Activated naive CD4-positive, alpha-beta T cell treated with anti-CD3 and anti-CD28 coated beads, Interleukin-2, amount 50 U/mL, for 72 hours (primary cell): Measurements from ENCODE around the gene SLC25A28. TPM values are rescaled to one million over a fixed set of nuclear protein-coding genes. Genes with fewer than 3 reads are reported as not detected.

ENCODE experiments used
- ATAC-seq, 2 donors: fragments of 150-1000 bp; cut with Tn5 transposase; 2 replicates each; pipeline ENCODE4 v1.10.0; 2021; ENCODE audit warnings: mild to moderate bottlenecking in 2 of 2, moderate library complexity in 2 of 2
- DNase-seq, 2 donors: peaks; one replicate each; pipeline ENCODE4 v3.0.0; 2021 to 2022; ENCODE audit warnings: low spot score in 2 of 2
- H3K27ac Mint-ChIP-seq, 2 donors: one replicate each; pipeline ENCODE4 v1.8.0; 2022; ENCODE audit warnings: mild to moderate bottlenecking in 2 of 2, mixed read lengths in 2 of 2
- H3K36me3 Mint-ChIP-seq, 2 donors: one replicate each; pipeline ENCODE4 v1.8.0; 2022; ENCODE audit warnings: mixed read lengths in 2 of 2
- H3K9me3 Mint-ChIP-seq, 2 donors: one replicate each; pipeline ENCODE4 v1.8.0; 2022; ENCODE audit warnings: mixed read lengths in 2 of 2
- total RNA-seq, 2 donors: library from RNA; stranded (reverse); gene quantifications; one replicate each; pipeline ENCODE4 v1.2.3, GENCODE V29; 2022

Gene SLC25A28
- 10 to 100 TPM; 68.6 to 75.0 TPM for total RNA-seq

DNA sequence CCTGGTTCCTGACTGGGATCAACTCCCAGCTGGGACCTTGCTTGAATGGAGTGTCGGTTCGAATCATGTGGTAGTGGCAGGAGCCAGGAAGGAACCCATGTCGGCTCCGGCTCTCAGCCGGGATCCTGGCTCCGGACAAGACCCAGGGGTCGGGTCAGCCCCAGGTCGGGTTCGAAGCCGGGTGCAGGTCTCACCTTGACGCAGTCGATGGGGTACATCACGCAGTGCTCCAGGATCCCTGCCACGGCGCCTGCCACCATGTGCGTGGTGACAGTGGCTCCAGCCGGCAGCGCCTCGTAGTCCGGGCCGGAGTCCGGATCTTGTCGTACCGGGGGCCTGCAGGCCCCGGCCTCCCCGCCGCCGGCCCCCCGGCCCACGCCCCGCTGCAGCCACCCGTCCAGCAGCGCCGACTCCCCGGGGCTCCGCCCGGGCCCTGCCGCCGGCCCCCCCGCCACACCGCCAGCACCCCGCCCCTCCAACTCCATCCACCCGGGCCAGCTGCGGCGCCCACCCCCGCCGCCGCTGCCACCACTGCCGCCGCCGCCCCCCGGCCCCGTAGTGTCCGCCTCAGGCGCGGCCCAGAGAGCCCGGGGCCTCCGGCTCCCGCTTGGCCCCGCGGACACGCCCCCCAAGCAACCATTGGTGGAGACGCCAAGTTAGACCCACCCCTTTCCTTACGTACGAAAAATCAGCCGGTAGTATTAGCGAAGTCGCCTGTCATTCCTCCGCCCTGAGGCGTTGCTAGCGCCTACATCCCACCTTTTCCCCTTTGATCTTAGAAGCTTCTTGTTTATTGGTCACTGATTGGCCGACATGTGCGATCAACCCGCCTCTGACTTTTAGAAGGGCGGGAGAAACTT lies at the start of gene SLC25A28:
Gene SLC25A28 (minus strand): TSS at position 589 of the 860 bp plus-strand sequence. CDS start 104 bp downstream, at position 485.
- H3K27ac Mint-ChIP-seq, result peak within 1 kb of the TSS; percentile 81 to 95
- H3K9me3 Mint-ChIP-seq, result no peaks in the 10 kb centered on the region
- H3K36me3 Mint-ChIP-seq, result peaks cover 12 to 19% of the 10 kb centered on the region in 2 donors
- ATAC-seq (peak; percentile 81), DNase-seq (peak; percentile 90 to 95)

DNA sequence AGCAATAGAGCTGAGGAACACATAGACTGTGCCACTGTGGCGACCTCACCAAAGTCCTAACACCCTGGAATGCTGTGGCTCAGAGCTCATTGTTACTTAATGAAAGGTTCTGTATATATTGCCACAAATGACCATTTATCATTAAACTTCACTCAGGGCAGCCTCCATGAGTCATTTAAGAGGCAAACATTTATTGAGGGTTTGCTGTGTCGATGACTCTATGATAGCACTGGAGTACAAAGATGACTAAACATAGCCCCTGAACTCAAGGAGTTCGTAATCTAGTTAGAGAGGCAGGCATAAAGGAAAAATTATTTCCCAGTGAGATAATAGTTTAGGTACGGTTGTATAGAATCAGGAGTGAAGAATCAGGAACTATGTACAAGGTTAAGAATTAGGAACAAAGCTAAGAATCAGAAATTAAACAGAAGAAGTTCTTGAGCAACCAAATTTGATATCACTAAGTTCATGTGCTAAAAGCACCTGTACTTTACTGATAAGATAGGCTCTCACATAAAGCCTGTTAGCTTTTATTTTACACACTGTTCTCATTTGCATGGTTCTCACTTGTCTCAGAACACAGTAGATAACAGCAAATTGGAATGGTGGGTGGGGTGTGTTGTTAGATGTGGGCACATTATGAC lies 47.0 kb upstream of the SLC25A28 start:
- no peak overlapping the region for H3K27ac Mint-ChIP-seq

DNA sequence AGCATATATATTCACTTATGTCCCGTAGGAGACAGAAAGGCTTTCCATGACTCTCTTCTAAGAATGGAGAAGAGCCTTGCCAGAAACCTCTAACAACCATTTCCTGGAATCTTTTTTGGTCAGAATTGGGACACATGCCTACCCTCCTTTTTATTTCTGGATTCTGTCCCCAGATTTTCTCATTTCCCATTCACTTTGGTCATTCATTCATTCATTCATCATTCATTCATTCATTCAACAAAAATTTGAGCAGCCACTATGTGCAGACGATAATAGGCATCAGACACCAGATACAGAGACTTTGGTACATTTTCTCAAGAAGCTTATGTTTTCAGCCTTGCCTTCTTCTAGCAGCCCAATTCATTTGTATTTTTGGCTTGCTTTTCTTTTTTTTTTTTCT lies 45.1 kb upstream of the SLC25A28 start:
- DNase-seq (no peak), ATAC-seq (no peak)
- H3K9me3 Mint-ChIP-seq, result no peaks in the 10 kb centered on the region
- no peaks in the 10 kb centered on the region for H3K36me3 Mint-ChIP-seq
- no peak overlapping the region for H3K27ac Mint-ChIP-seq

More for the DNA sequence above, 47.0 kb upstream of the SLC25A28 start:
- no peaks in the 10 kb centered on the region for H3K9me3 Mint-ChIP-seq
- DNase-seq, result no peak
- no peaks in the 10 kb centered on the region for H3K36me3 Mint-ChIP-seq
- ATAC-seq, result no peak

- H3K36me3 Mint-ChIP-seq, result peaks cover 0 to 9% of the 10 kb centered on the region in 2 donors
- ATAC-seq, result no peak
- no peaks in the 10 kb centered on the region for H3K9me3 Mint-ChIP-seq
- H3K27ac Mint-ChIP-seq, result no peak overlapping the region
- no peak for DNase-seq
These were observed 41.1 kb upstream of the SLC25A28 start for GRCh38 chr10:99661377-99661763.

DNA sequence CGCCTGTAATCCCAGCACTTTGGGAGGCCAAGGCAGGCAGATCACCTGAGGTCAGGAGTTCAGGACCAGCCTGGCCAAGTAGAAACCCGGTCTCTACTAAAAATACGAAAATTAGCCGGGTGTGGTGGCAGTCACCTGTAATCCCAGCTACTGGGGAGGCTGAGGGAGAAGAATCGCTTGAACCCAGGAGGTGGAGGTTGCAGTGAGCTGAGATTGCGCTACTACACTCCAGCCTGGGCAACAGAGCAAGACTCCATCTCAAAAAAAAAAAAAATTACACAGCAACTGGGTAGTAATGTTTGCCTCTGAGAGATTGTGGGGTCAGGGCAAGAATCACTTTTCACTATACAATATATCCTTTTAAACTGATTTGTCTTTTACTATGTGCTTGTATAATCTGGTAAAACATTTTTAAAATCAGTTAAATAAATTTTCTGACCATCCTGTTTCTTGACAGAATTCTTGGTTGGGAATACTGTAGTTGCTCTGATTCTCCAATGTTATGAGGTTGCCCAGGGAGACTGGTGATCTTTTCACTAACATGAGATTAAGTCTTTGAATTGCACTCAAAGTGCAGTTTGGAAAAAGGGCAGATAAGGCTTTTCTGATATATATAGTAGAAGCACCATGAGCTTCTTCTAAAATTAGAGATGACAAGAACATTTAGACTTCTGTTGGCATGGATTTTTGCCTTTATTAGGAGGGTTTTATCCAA lies 40.6 kb upstream of the SLC25A28 start:
- H3K27ac Mint-ChIP-seq, result no peak overlapping the region
- no peak for DNase-seq
- no peaks in the 10 kb centered on the region for H3K9me3 Mint-ChIP-seq
- ATAC-seq, result no peak
- H3K36me3 Mint-ChIP-seq, result peaks cover 0 to 9% of the 10 kb centered on the region in 2 donors

GRCh38 chr10:99659868-99660366 lies 39.7 kb upstream of the SLC25A28 start:
- DNase-seq (peak in 1 of 2 donors; percentile 6), ATAC-seq (no peak)
- Mint-ChIP-seq H3K9me3 (no peaks in the 10 kb centered on the region), H3K36me3 (peaks cover 0 to 9% of the 10 kb centered on the region in 2 donors), H3K27ac (peak overlapping the region; percentile 93 to 95)

DNA sequence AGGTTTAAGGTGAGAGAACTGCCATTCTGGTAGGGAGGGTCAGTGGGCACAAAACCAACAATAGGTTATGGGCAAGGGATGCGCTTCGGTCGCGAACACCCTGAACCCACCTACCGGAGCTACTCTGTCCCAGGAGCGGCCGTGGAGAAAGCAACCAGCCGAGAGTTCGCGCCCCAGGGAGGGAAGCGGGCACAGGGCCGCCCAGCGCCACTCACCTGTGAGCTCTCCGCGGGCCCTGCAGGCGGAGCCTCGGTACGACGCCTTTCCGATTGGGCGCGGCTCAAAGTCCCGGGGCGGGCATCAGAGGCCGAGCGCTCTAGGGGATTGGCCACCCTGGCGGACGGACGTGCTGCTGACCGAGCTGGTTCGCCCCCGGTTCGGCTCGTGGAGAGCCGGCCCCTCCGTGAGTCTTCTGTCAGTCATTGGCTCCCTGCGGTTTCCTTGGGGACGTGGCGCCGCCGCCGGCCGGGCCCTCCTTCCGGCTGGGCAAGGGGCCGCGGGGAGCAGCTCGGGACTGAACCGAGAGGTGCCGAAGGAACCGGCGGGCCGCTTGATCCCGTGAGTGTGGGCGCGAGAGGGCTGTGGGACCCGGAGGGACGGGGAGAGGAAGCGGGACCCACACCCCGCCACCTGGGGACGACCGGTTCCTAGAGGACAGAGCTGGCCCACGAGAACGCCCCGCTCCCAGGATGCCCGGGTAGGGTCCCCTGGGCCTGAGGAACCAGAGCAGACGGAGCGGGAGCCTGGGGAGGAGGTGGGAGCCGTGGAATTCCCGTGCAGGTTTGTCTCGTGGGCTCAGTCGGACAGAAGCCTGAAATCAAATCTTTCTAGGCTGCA lies 39.0 kb upstream of the SLC25A28 start, which contains the start of gene ENTPD7:
Gene ENTPD7 (plus strand): TSS at position 479 of the 837 bp plus-strand sequence. CDS start 448 bp downstream, outside the sequence.
- Mint-ChIP-seq H3K9me3 (no peaks in the 10 kb centered on the region), H3K36me3 (peaks cover 0 to 9% of the 10 kb centered on the region in 2 donors), H3K27ac (peak within 1 kb of the TSS; percentile 93 to 95)
- ATAC-seq (peak; percentile 97 to 99), DNase-seq (peak; percentile 90 to 95)

GRCh38 chr10:99658622-99659030 lies 38.4 kb upstream of the SLC25A28 start:
- Mint-ChIP-seq H3K36me3 (peaks cover 0 to 9% of the 10 kb centered on the region in 2 donors), H3K27ac (peak overlapping the region; percentile 93 to 95), H3K9me3 (no peaks in the 10 kb centered on the region)
- ATAC-seq (peak; percentile 5 to 59), DNase-seq (peak; percentile 45 to 73)

DNA sequence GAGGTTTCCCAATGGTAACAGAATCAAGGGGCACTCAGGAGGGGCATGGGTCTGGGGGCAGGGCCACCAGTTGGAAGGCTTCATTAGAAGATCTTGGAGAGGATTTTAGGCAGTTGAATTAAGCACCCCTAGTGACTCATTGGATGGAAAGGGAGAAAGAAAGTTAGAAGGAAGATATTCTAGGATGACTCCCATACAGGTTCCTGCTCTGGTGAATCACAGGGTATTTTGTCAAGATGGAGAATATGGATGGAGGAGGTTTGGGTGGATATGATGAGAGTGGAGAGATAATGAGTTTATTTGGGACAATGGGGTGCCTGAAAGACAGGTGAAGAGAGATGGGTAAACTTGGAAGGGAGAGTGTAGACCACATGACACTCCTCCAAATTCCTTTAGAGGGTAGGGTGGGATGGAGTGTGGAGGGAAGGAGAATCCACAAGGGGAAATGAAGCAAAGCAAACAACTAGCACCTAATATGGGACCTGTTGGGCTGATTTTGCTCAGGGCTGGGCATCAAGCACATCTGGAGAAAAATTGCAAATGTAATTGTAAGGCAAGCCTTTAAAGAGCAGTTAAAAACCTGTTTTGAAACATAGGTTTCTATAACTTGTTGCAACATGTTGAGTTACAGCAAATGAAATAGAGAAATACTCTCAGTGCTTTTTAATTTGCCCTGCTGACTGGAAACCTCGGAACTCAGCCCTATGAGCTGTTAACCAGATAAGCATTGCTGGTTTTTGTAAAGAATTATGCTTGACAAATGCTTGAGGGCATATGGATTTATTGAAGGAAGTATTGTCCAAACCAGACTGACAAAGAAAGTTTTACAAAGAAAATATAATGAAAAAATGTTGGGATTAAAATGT lies 36.2 kb upstream of the SLC25A28 start:
- ATAC-seq (no peak), DNase-seq (no peak)
- Mint-ChIP-seq H3K27ac (peak overlapping the region in 1 of 2 donors; percentile 0), H3K36me3 (peaks cover 0 to 9% of the 10 kb centered on the region in 2 donors), H3K9me3 (no peaks in the 10 kb centered on the region)

- H3K9me3 Mint-ChIP-seq, result no peaks in the 10 kb centered on the region
- no peak for ATAC-seq
- peaks cover 0 to 9% of the 10 kb centered on the region in 2 donors for H3K36me3 Mint-ChIP-seq
- H3K27ac Mint-ChIP-seq, result no peak overlapping the region
- DNase-seq, result no peak
These were observed 34.3 kb upstream of the SLC25A28 start for GRCh38 chr10:99654390-99655175.

GRCh38 chr10:99652800-99653390 lies 32.7 kb upstream of the SLC25A28 start:
- ATAC-seq (no peak), DNase-seq (no peak)
- Mint-ChIP-seq H3K27ac (no peak overlapping the region), H3K9me3 (no peaks in the 10 kb centered on the region), H3K36me3 (peaks cover 0 to 4% of the 10 kb centered on the region in 2 donors)

DNA sequence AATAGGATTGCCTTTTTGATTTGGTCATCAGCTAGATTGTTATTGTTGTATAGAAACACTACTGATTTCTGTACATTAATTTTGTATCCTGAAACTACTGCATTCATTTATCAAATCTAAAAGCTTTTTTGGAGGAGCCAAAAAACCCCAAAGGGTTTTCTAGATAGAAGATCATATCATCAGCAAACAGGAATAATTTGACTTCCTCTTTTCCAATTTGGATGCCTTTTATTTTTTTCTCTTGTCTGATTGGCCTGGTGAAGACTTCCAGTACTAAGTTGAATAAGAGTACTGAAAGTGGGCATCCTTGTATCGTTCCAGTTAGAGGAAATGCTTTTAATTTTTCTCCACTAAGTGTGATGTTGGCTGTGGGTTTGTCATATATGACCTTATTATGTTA lies 28.5 kb upstream of the SLC25A28 start:
- Mint-ChIP-seq H3K36me3 (peaks cover 0 to 17% of the 10 kb centered on the region in 2 donors), H3K9me3 (peaks cover 0 to 4% of the 10 kb centered on the region in 2 donors), H3K27ac (no peak overlapping the region)
- ATAC-seq, result no peak
- DNase-seq, result no peak

DNA sequence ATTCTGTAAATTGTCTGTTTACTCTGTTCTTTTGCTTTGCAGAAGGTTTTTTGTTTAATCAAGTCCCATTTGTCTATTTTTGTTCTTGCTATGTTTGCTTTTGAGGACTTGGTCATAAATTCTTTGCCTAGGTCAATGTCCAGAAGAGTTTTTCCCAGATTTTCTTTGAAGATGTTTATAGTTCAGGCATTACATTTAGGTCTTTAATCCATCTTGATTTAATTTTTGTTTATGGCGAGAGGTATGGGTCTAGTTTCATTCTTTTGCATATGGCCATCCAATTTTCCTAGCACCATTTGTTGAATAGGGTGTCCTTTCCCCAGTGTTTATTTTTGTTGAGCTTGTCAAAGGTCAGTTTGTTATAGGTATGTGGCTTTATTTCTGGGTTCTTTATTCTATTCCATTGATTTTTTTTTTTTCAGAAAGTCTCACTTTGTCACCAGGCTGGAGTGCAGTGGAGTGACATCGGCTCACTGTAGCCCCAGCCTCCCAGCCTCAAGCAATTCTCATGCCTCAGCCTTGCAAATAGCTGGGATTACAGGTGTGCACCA lies 27.4 kb upstream of the SLC25A28 start:
- ATAC-seq, result no peak
- Mint-ChIP-seq H3K9me3 (peaks cover 0 to 4% of the 10 kb centered on the region in 2 donors), H3K27ac (no peak overlapping the region), H3K36me3 (peaks cover 0 to 17% of the 10 kb centered on the region in 2 donors)
- DNase-seq, result no peak

GRCh38 chr10:99633832-99634231 lies 13.6 kb upstream of the SLC25A28 start:
- Mint-ChIP-seq H3K9me3 (peaks cover 4 to 5% of the 10 kb centered on the region in 2 donors), H3K27ac (no peak overlapping the region), H3K36me3 (peaks cover 0 to 5% of the 10 kb centered on the region in 2 donors)
- DNase-seq, result no peak
- no peak for ATAC-seq
